ENCODE measurements around the gene COL24A1.

GRCh38 chr1:86152887-86153286, 3.7 kb downstream of the COL24A1 start:
- TF ChIP-seq ADNP (CRISPR knock-in tag; IDR thresholded peaks at IDR 0.05), result no peak
- TF ChIP-seq CTCF (CRISPR knock-in tag; IDR thresholded peaks at IDR 0.05), result no peak
- no peak for TF ChIP-seq KLF12 (CRISPR knock-in tag; IDR thresholded peaks at IDR 0.05; ENCODE audit: borderline replicate concordance)
